ENCODE measurements around the gene LVRN.

- TF ChIP-seq CTCF (IDR thresholded peaks at IDR 0.05; ENCODE audit: borderline replicate concordance, extremely low read depth, low read length, poor library complexity, severe bottlenecking) (no peak), EZH2 (IDR thresholded peaks at IDR 0.05; ENCODE audit: borderline replicate concordance, low read depth, low read length, severe bottlenecking) (no peak)
These were observed 6.5 kb downstream of the LVRN start for GRCh38 chr5:115968770-115969169.
